HG02840 (cell line): ENCODE measurements around the gene ZNF593.

ENCODE experiments used
- ATAC-seq: cut with Tn5 transposase; IDR thresholded peaks from one replicate; pipeline ENCODE4 v1.9.1; 2021; ENCODE audit warnings: mild to moderate bottlenecking, moderate library complexity, moderate number of reproducible peaks; ENCODE audit not compliant: unreplicated experiment, low FRiP score

The ZNF593 gene

GRCh38 chr1:26145960-26146294, 23.8 kb upstream of the ZNF593 start:
- ATAC-seq: no peak

- ATAC-seq: no peak
Measured at GRCh38 chr1:26148887-26149286, 20.8 kb upstream of the ZNF593 start.

GRCh38 chr1:26153966-26154532, 15.7 kb upstream of the ZNF593 start:
- no peak for ATAC-seq

GRCh38 chr1:26154750-26155149, 15.0 kb upstream of the ZNF593 start:
- ATAC-seq: no peak

GRCh38 chr1:26155370-26156284, 14.1 kb upstream of the ZNF593 start:
- no peak for ATAC-seq

GRCh38 chr1:26156285-26157038, 13.2 kb upstream of the ZNF593 start:
- ATAC-seq: no peak

GRCh38 chr1:26158271-26158907, 11.3 kb upstream of the ZNF593 start:
- ATAC-seq: no peak

GRCh38 chr1:26158908-26159742, 10.6 kb upstream of the ZNF593 start, which contains the start of gene FAM110D:
Gene FAM110D (plus strand): TSS chr1:26159079. CDS start chr1:26161292, 2,213 bp downstream.
- no peak for ATAC-seq

- no peak for ATAC-seq
Measured at GRCh38 chr1:26159743-26160039, 10.0 kb upstream of the ZNF593 start.

- ATAC-seq: no peak
Measured at GRCh38 chr1:26160527-26161414, 8.9 kb upstream of the ZNF593 start.

GRCh38 chr1:26161415-26162219, 8.1 kb upstream of the ZNF593 start:
- ATAC-seq: no peak

- no peak for ATAC-seq
Measured at GRCh38 chr1:26162220-26162709, 7.4 kb upstream of the ZNF593 start.

- no peak for ATAC-seq
Measured at GRCh38 chr1:26163684-26164035, 6.0 kb upstream of the ZNF593 start.

GRCh38 chr1:26164036-26164860, 5.5 kb upstream of the ZNF593 start:
- ATAC-seq: no peak

GRCh38 chr1:26164861-26165842, 4.6 kb upstream of the ZNF593 start:
- ATAC-seq: no peak

GRCh38 chr1:26166719-26167281, 2.9 kb upstream of the ZNF593 start:
- ATAC-seq: no peak
